ENCODE results near the gene GFRA1. TPM values are rescaled to one million over a fixed set of nuclear protein-coding genes. Genes with fewer than 3 reads are reported as not detected.

GFRA1 gene
- polyA plus RNA-seq, 2 of the 4 experiments (the other 2 are of a cell fraction) = 4.0 to 9.5 TPM

DNA sequence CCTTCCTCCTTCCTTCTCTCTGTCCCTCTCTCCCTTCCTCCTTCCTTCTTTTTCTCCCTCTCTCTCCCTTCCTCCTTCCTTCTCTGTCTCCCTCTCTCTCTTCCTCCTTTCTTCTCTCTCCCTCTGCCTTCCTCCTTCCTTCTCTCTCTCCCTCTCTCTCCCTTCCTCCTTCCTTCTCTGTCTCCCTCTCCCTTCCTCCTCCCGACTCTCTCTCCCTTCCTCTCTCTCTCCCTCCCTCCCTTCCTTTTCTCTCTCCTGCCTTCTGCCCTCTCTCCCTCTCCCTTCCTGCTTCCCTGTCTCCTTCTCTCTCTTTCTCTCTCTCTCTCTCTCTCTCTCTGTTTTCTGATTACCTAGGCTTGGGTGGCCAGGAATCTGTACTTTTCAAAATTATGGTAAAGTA lies 16.6 kb upstream of the GFRA1 start:
- DNase-seq (ENCODE audit: low read depth in 1 of 2, low spot score in 1 of 2) = no peak
- WGBS (ENCODE audit: missing lambda C conversion rate) = 20% methylated on average over 1 of the region's 1 CpG
- ATAC-seq = no peak; a peak in 1 of 6 replicates
- TF ChIP-seq CBX8 (IDR thresholded peaks at IDR 0.05) = no peak
- TF ChIP-seq PHF8 (IDR thresholded peaks at IDR 0.05; ENCODE audit: borderline replicate concordance, low read depth) = no peak
- no peak for TF ChIP-seq HOXA7 (CRISPR knock-in tag; IDR thresholded peaks at IDR 0.05)
- TF ChIP-seq EHF (CRISPR knock-in tag; IDR thresholded peaks at IDR 0.05) = no peak
- no peak for TF ChIP-seq NFE2L2 (conservative IDR thresholded peaks at IDR 0.05; ENCODE audit: low read length)
- TF ChIP-seq, protein P1, sequence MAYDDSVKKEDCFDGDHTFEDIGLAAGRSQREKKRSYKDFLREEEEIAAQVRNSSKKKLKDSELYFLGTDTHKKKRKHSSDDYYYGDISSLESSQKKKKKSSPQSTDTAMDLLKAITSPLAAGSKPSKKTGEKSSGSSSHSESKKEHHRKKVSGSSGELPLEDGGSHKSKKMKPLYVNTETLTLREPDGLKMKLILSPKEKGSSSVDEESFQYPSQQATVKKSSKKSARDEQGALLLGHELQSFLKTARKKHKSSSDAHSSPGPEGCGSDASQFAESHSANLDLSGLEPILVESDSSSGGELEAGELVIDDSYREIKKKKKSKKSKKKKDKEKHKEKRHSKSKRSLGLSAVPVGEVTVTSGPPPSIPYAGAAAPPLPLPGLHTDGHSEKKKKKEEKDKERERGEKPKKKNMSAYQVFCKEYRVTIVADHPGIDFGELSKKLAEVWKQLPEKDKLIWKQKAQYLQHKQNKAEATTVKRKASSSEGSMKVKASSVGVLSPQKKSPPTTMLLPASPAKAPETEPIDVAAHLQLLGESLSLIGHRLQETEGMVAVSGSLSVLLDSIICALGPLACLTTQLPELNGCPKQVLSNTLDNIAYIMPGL (CRISPR knock-in tag; IDR thresholded peaks at IDR 0.05; ENCODE audit: borderline replicate concordance) = no peak
- no peak for TF ChIP-seq EP300 (IDR thresholded peaks at IDR 0.05)
- TF ChIP-seq, protein P2, sequence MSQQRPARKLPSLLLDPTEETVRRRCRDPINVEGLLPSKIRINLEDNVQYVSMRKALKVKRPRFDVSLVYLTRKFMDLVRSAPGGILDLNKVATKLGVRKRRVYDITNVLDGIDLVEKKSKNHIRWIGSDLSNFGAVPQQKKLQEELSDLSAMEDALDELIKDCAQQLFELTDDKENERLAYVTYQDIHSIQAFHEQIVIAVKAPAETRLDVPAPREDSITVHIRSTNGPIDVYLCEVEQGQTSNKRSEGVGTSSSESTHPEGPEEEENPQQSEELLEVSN (IDR thresholded peaks at IDR 0.05; ENCODE audit: borderline replicate concordance, low read depth) = no peak
- TF ChIP-seq JUN (IDR thresholded peaks at IDR 0.05) = no peak
- ChIA-PET POLR2A (no interaction called here), CTCF (interaction anchor here (1.4 to 3.5 kb wide), 3 partner anchors 17 to 858 kb away, joined by 4 to 14 read pairs (median 14); partner anchors contain the start of gene GFRA1)
- no peak for FAIRE-seq
- no peaks in the 10 kb centered on the region for H3K9me3 ChIP-seq
- no peak overlapping the region for H3K4me2 ChIP-seq
- no peaks in the 10 kb centered on the region for H3K4me1 ChIP-seq
- H3K4me3 ChIP-seq = no peak overlapping the region
- no peak overlapping the region for H3K27ac ChIP-seq

DNA sequence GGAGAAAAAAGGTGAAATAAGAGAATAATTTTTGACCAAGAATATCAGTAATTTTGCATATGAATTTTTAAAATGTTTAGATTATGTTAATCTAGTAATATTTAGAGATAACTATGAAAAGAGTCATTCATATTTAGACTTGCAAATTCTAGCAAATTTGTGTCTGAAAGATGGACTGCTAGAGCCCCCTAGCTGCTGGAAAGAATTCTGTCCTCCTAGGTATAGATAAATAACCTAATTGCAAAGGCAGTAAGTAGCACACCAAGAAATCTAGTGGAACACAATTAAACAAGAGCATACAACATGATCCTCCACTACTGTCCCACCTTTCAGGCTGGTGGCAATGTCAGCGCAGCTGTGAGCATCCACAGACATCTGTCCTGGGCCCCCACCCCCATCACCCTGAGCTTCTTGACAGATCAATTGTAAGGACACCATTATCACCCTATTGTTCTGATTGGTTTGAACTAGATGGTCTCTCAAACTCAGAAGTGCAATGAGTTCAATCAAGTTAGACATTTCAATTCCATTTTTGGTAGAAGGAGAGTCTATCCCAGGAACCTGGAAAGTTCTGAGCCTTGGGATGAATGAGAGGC lies 15.0 kb upstream of the GFRA1 start:
- DNase-seq (ENCODE audit: low read depth in 1 of 2, low spot score in 1 of 2) (peak; percentile 14 to 50), ATAC-seq (peak; percentile 54 to 75; a peak in 3 of 6 replicates), FAIRE-seq (no peak)
- Histone ChIP-seq H3K4me2 (no peak overlapping the region), H3K27ac (no peak overlapping the region), H3K4me3 (no peak overlapping the region), H3K9me3 (no peaks in the 10 kb centered on the region), H3K4me1 (no peaks in the 10 kb centered on the region)
- ChIA-PET CTCF (interaction anchor here (0.6 to 3.5 kb wide), 26 partner anchors 11 to 1118 kb away, joined by 3 to 28 read pairs (median 4); partner anchors contain the start of gene GFRA1), POLR2A (interaction anchor here (0.6 kb wide), 1 partner anchor 660 kb away, joined by 5 read pairs; no protein-coding TSS in a partner anchor)
- WGBS (ENCODE audit: missing lambda C conversion rate) = 14% methylated on average over 1 of the region's 1 CpG
- TF ChIP-seq, protein P3, sequence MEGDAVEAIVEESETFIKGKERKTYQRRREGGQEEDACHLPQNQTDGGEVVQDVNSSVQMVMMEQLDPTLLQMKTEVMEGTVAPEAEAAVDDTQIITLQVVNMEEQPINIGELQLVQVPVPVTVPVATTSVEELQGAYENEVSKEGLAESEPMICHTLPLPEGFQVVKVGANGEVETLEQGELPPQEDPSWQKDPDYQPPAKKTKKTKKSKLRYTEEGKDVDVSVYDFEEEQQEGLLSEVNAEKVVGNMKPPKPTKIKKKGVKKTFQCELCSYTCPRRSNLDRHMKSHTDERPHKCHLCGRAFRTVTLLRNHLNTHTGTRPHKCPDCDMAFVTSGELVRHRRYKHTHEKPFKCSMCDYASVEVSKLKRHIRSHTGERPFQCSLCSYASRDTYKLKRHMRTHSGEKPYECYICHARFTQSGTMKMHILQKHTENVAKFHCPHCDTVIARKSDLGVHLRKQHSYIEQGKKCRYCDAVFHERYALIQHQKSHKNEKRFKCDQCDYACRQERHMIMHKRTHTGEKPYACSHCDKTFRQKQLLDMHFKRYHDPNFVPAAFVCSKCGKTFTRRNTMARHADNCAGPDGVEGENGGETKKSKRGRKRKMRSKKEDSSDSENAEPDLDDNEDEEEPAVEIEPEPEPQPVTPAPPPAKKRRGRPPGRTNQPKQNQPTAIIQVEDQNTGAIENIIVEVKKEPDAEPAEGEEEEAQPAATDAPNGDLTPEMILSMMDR (IDR thresholded peaks at IDR 0.05) = peak; percentile 86
- TF ChIP-seq POLR2AphosphoS2 (conservative IDR thresholded peaks at IDR 0.05; ENCODE audit: low read length) (no peak), SMC3 (IDR thresholded peaks at IDR 0.05) (peak; percentile 84), HOXB13 (CRISPR knock-in tag; IDR thresholded peaks at IDR 0.05; ENCODE audit: low read depth) (no peak), SREBF2 (IDR thresholded peaks at IDR 0.05) (no peak), RAD21 (conservative IDR thresholded peaks at IDR 0.05 in 1 of 2, IDR thresholded peaks at IDR 0.05 in 1 of 2) (peak; percentile 88), NR3C1 (IDR thresholded peaks at IDR 0.05) (no peak)

DNA sequence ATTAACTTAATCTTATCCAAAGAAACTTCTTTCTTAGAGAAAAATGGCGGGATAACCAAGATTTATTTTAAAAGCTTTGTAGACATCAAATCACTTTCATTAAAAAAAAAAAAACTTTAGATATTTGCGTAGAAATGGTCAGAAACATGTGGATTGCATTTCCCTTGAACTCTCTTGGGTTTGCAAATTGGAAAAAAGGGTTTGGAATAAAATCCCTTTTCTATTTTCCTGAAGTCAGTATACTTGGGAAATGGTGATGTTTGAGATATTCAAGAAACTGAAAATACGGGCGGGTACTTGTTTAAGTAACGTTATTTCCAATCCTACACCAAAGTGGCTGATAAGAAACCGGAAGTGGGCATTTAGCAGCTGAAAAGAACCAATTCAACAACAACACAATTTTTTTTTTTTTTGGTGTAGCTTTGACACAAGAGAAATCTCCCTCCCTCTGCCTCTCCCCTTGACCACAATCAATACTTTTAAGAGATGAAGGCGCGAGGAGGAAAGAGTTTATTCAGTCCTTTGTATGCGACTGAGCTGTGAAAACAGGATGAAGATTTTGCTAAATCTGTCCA lies 13.7 kb upstream of the GFRA1 start:
- H3K4me3 ChIP-seq = no peak overlapping the region
- no peaks in the 10 kb centered on the region for H3K9me3 ChIP-seq
- H3K4me1 ChIP-seq = no peaks in the 10 kb centered on the region
- FAIRE-seq (no peak), ATAC-seq (no peak), DNase-seq (ENCODE audit: low read depth in 1 of 2, low spot score in 1 of 2) (no peak)
- CTCF ChIA-PET = interaction anchor here (0.6 to 3.5 kb wide), 12 partner anchors 26 to 1409 kb away, joined by 3 to 28 read pairs (median 3); no protein-coding TSS in a partner anchor
- 79% methylated on average over 9 of the region's 9 CpGs for WGBS (ENCODE audit: missing lambda C conversion rate)
- POLR2A ChIA-PET = no interaction called here
- no peak for TF ChIP-seq RCOR1 (IDR thresholded peaks at IDR 0.05; ENCODE audit: low read depth, low read length)
- TF ChIP-seq RFX5 (IDR thresholded peaks at IDR 0.05) = no peak
- TF ChIP-seq TP53 (CRISPR knock-in tag; IDR thresholded peaks at IDR 0.05) = no peak
- no peak for TF ChIP-seq KDM1A (IDR thresholded peaks at IDR 0.05; ENCODE audit: low read depth)
- TF ChIP-seq, protein P4, sequence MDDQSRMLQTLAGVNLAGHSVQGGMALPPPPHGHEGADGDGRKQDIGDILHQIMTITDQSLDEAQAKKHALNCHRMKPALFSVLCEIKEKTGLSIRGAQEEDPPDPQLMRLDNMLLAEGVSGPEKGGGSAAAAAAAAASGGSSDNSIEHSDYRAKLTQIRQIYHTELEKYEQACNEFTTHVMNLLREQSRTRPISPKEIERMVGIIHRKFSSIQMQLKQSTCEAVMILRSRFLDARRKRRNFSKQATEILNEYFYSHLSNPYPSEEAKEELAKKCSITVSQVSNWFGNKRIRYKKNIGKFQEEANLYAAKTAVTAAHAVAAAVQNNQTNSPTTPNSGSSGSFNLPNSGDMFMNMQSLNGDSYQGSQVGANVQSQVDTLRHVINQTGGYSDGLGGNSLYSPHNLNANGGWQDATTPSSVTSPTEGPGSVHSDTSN (IDR thresholded peaks at IDR 0.05) = no peak
- H3K4me2 ChIP-seq = no peak overlapping the region
- no peak overlapping the region for H3K27ac ChIP-seq
